Activated naive CD4-positive, alpha-beta T cell treated with anti-CD3 and anti-CD28 coated beads, Interleukin-2, amount 10 ng/mL, durations not matched to agents 7 days and 5 days (primary cell): Measurements from ENCODE around the gene LYST.

ENCODE experiments used
- CTCF ChIA-PET: fragments of 350-600 bp; sonication (Branson Sonifier 250); formaldehyde crosslinking; loops from one replicate; lab custom pipeline; 2021; ENCODE audit warnings: antibody characterized with exemption; lab: Charles Lee
- DNase-seq: peaks from one replicate; pipeline ENCODE4 v3.0.0-alpha.2; 2020
- H3K27ac Mint-ChIP-seq: one replicate; pipeline ENCODE4 v1.8.0; 2021; ENCODE audit warnings: mild to moderate bottlenecking, moderate library complexity, mixed read lengths
- H3K27me3 Mint-ChIP-seq: one replicate; pipeline ENCODE4 v1.8.0; 2021; ENCODE audit warnings: mild to moderate bottlenecking, mixed read lengths
- H3K36me3 Mint-ChIP-seq: one replicate; pipeline ENCODE4 v1.8.0; 2021; ENCODE audit warnings: mixed read lengths
- H3K4me1 Mint-ChIP-seq: one replicate; pipeline ENCODE4 v1.8.0; 2021; ENCODE audit warnings: mixed read lengths
- H3K4me3 Mint-ChIP-seq: one replicate; pipeline ENCODE4 v1.8.0; 2021; ENCODE audit warnings: mild to moderate bottlenecking, moderate library complexity, mixed read lengths
- H3K9me3 Mint-ChIP-seq: one replicate; pipeline ENCODE4 v1.8.0; 2021; ENCODE audit warnings: mixed read lengths

The LYST gene

DNA sequence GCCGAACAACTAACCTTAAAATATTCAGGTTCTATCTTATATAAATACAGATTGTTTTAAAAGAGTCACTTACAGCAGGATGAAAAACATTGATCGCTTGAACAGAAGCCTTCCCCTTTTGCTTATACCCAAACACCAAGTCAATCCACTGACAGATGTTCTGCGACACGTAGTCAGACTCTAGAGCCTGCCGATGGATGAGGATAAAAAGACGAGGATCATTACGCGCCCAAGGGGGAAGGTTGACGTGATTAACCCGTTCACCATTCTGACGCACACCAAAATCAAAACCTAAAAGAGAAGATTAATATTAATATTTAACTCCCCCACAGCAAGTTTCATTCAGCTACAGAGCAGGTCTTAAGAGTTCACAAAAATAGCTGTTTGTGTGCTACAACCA lies 157.7 kb downstream of the LYST start:
- H3K4me3 Mint-ChIP-seq, result no peak overlapping the region
- no peaks in the 10 kb centered on the region for H3K9me3 Mint-ChIP-seq
- no peaks in the 10 kb centered on the region for H3K27me3 Mint-ChIP-seq
- H3K27ac Mint-ChIP-seq, result no peak overlapping the region
- no peak for DNase-seq
- CTCF ChIA-PET, result interaction anchor here (0.6 kb wide), 1 partner anchor 16 kb away, joined by 3 read pairs; no protein-coding TSS in a partner anchor
- H3K4me1 Mint-ChIP-seq, result no peaks in the 10 kb centered on the region
- peaks cover 29% of the 10 kb centered on the region for H3K36me3 Mint-ChIP-seq

DNA sequence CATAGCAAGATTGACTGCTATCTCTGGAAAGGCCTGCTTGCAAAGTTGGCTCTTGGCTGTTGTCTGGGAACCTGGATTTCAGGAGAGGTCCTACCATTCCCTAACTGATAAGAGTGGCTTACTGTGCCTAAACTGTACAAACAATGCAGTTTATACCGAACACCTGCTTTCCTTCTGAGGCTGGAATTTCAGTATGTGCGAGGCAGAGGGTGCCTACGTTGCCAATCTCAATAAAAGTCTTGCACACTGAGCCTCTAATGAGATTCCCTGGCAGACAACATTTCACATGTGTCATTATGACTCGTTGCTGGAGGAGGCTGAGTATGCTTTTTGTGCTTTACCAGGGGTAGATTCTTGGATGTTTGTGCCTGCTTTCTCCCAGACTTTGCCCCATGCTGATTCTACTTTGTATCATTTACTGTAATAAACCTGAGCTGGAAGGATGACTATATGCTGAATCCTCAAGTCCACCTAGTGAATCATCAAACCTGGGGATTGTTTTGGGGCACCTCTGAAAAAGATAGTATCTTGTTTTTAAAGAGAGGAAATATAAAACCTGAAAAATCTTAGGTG lies 158.2 kb downstream of the LYST start:
- DNase-seq, result no peak
- Mint-ChIP-seq H3K4me3 (no peak overlapping the region), H3K27ac (no peak overlapping the region), H3K4me1 (no peaks in the 10 kb centered on the region), H3K36me3 (peaks cover 31% of the 10 kb centered on the region), H3K27me3 (no peaks in the 10 kb centered on the region), H3K9me3 (no peaks in the 10 kb centered on the region)
- CTCF ChIA-PET, result no interaction called here

DNA sequence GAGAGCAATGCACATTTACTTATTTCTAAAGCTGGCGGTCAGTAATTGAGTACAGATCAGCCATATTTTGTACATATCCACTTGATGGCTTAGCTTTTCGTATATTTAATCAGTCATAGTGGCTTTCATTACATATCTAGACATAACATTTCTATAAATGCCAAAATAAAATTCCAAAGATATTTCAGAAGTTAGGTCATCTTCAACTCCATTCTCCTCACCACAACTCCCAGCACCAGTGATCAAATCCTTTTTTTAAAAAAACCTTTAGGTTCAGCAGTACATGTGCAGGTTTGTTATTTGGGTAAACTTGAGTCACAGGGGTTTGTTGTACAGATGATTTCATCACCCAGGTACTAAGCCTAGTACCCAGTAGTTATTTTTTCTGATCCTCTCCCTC lies 163.2 kb downstream of the LYST start:
- no peaks in the 10 kb centered on the region for H3K27me3 Mint-ChIP-seq
- no peaks in the 10 kb centered on the region for H3K9me3 Mint-ChIP-seq
- no peak overlapping the region for H3K4me3 Mint-ChIP-seq
- DNase-seq, result no peak
- no peaks in the 10 kb centered on the region for H3K4me1 Mint-ChIP-seq
- peaks cover 48% of the 10 kb centered on the region for H3K36me3 Mint-ChIP-seq
- H3K27ac Mint-ChIP-seq, result no peak overlapping the region
- CTCF ChIA-PET, result no interaction called here

DNA sequence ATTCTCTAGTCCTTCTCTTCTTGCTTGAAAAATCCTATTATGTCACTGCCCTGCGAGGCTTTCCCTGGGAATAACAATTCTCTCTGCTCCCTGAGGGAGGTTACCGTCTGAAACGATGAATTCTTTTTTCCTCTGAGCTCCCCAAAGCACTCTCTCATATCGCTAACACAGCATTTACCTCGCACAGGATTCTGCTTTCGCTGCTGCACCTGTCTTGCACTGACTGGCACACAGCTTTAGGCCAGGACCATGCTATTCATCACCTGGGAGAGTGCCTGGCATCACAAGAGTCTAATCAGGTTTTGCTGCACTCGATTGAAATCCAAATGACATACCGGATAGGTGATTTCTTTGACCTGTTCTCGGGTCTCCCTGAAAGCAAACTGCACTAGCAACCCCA lies 164.3 kb downstream of the LYST start:
- CTCF ChIA-PET, result no interaction called here
- peaks cover 5% of the 10 kb centered on the region for H3K4me1 Mint-ChIP-seq
- no peaks in the 10 kb centered on the region for H3K27me3 Mint-ChIP-seq
- H3K27ac Mint-ChIP-seq, result no peak overlapping the region
- no peak overlapping the region for H3K4me3 Mint-ChIP-seq
- H3K36me3 Mint-ChIP-seq, result peaks cover 47% of the 10 kb centered on the region
- no peak for DNase-seq
- H3K9me3 Mint-ChIP-seq, result no peaks in the 10 kb centered on the region

DNA sequence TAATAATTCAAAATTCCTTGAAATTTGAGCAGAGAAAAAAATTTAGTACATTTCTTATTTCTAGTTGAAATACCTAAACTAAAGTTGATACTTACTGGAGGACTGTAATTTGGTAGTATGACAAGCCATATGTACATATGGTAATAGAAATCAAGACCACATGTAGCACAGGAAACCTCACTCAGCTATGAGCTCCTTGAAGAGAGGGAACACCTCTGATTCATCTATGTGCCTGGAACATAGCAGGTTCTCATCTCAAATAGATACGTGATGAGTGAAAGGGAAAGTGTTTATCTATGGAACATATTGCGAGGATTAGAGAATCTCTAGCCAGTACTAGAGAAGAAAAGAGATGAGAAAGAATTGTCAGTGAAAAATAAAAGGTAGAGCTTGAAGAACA lies 169.2 kb downstream of the LYST start:
- H3K27ac Mint-ChIP-seq, result no peak overlapping the region
- H3K4me3 Mint-ChIP-seq, result no peak overlapping the region
- peaks cover 51% of the 10 kb centered on the region for H3K36me3 Mint-ChIP-seq
- no peaks in the 10 kb centered on the region for H3K9me3 Mint-ChIP-seq
- no peaks in the 10 kb centered on the region for H3K27me3 Mint-ChIP-seq
- H3K4me1 Mint-ChIP-seq, result peaks cover 5% of the 10 kb centered on the region
- no peak for DNase-seq
- CTCF ChIA-PET, result interaction anchor here (1.3 kb wide), 1 partner anchor 40 kb away, joined by 3 read pairs; no protein-coding TSS in a partner anchor

DNA sequence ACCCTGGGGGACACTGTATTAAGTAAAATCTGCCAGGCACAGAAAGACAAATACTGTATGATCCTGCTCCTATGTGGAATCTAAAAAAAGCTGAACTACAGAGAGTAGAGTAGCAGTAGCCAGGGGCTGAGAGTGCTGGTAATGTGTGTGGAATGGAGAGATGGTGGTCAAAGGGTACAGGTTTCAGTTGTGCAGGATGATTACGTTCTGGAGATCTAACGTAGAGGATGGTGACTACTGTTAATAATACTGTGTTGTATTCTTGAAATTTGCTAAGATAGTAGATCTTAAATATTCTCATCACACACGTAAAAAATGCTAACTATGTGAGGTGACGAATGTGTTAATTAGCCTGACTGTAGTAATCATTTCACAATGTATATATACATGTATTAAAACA lies 177.3 kb downstream of the LYST start:
- no peaks in the 10 kb centered on the region for H3K4me1 Mint-ChIP-seq
- H3K27ac Mint-ChIP-seq, result no peak overlapping the region
- H3K27me3 Mint-ChIP-seq, result no peaks in the 10 kb centered on the region
- peaks cover 22% of the 10 kb centered on the region for H3K36me3 Mint-ChIP-seq
- H3K9me3 Mint-ChIP-seq, result no peaks in the 10 kb centered on the region
- no peak overlapping the region for H3K4me3 Mint-ChIP-seq
- no peak for DNase-seq
- CTCF ChIA-PET, result no interaction called here

DNA sequence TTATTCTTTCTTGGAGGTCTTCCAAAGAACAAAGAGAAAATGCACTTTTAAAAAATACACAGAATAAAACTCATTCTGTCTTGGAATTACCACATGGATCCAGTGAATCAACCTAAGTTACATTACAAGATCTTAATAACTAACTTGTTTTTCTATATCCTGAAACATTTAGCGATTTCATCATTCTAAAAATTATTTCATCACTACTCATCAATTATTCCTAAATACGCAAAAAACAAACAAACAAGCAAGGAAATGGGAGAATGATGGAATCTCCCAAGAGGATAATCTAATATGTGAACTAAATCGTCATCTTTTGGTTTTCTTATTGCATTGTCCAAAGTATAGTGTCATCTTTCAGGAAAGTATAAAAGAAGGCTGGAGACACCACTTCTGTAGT lies 178.6 kb downstream of the LYST start:
- DNase-seq, result no peak
- Mint-ChIP-seq H3K9me3 (no peaks in the 10 kb centered on the region), H3K4me3 (no peak overlapping the region), H3K27me3 (no peaks in the 10 kb centered on the region), H3K27ac (no peak overlapping the region), H3K36me3 (peaks cover 21% of the 10 kb centered on the region), H3K4me1 (no peaks in the 10 kb centered on the region)
- CTCF ChIA-PET, result no interaction called here

DNA sequence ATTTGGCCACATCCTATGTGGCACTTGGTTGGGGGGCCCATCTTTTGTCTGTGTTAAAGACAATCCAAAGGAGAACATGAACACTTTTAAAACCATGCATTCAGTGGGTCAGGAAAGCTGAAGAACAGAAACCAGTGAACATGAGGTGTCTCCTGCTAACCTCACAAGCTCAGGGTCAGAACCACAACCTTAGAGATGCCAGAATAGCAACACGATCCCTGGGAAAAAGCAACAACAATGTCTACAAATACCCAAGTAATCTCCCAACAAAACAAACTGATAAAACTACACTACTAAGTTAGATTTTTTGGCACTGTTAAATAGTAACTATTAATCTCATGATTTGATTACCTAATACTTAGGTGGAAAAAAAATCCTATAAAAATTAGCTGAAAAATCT lies 183.1 kb downstream of the LYST start:
- Mint-ChIP-seq H3K27ac (no peak overlapping the region), H3K27me3 (no peaks in the 10 kb centered on the region), H3K4me1 (no peaks in the 10 kb centered on the region), H3K36me3 (peaks cover 21% of the 10 kb centered on the region), H3K4me3 (no peak overlapping the region), H3K9me3 (no peaks in the 10 kb centered on the region)
- CTCF ChIA-PET, result interaction anchor here (1.3 kb wide), 1 partner anchor 288 kb away, joined by 3 read pairs; no protein-coding TSS in a partner anchor
- DNase-seq, result no peak

DNA sequence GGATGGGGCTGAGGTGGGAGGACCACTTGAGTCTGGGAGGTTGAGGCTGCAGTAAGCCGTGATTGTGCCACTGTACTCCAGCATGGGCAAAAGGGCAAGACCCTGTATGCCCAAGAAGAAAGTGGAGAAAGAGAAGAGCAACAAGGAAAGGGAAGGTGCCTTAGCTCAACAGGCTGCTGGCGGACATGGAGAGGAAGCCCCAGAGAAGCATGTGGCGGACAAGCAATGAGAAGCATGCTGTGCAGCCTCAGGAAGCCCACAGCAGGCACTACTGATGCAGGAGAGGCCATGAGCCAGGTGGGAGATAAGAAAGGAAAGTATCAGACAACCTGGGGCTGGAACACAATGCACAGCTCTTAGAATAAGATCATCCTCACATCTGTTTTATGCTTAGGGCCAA lies 184.5 kb downstream of the LYST start:
- Mint-ChIP-seq H3K4me3 (no peak overlapping the region), H3K4me1 (no peaks in the 10 kb centered on the region), H3K36me3 (peaks cover 21% of the 10 kb centered on the region), H3K9me3 (no peaks in the 10 kb centered on the region), H3K27me3 (no peaks in the 10 kb centered on the region), H3K27ac (no peak overlapping the region)
- CTCF ChIA-PET, result no interaction called here
- no peak for DNase-seq

DNA sequence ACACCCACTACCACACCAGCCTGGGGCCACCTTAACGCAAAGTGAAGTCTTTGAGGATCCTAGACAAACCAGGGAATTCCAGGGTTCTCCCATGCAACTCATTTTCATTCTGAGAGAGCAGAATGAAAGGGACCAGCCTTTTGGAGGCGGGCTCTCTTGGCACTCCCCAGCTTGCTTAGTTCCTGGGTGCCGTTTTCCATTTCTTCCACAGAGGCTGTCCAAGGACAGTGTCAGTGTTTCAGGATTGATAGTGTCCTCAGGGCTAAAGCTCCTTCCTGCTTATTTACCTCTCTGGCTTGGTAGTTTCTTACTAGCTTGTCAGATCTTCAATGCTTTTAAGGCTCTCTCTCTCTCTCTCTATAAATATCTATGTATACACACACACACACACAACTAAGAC lies 187.1 kb downstream of the LYST start:
- Mint-ChIP-seq H3K4me3 (no peak overlapping the region), H3K27ac (no peak overlapping the region), H3K27me3 (no peaks in the 10 kb centered on the region), H3K4me1 (peaks cover 7% of the 10 kb centered on the region), H3K36me3 (peaks cover 39% of the 10 kb centered on the region), H3K9me3 (peaks cover 15% of the 10 kb centered on the region)
- no peak for DNase-seq
- CTCF ChIA-PET, result no interaction called here

DNA sequence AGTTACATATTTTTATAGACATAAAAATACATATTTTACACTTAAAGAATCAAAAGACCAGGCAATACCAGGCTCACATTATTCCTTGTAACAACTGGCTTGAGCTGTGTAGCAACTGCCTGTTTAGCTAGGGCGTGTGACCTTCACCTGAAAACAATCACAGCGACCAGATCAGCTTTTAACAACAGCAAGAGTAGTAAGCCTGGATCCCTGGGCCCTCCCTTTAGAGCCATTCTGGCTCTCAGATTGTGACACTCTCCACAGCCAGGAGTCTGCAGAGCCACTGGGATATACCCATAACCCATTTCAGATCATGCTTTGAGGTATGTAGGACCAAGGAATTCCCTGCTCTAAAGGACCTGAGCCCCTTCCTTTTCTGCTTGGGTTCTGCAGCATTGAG lies 187.7 kb downstream of the LYST start:
- H3K9me3 Mint-ChIP-seq, result peaks cover 17% of the 10 kb centered on the region
- CTCF ChIA-PET, result no interaction called here
- no peaks in the 10 kb centered on the region for H3K27me3 Mint-ChIP-seq
- H3K27ac Mint-ChIP-seq, result no peak overlapping the region
- peaks cover 44% of the 10 kb centered on the region for H3K36me3 Mint-ChIP-seq
- no peak for DNase-seq
- no peak overlapping the region for H3K4me3 Mint-ChIP-seq
- H3K4me1 Mint-ChIP-seq, result peaks cover 7% of the 10 kb centered on the region

DNA sequence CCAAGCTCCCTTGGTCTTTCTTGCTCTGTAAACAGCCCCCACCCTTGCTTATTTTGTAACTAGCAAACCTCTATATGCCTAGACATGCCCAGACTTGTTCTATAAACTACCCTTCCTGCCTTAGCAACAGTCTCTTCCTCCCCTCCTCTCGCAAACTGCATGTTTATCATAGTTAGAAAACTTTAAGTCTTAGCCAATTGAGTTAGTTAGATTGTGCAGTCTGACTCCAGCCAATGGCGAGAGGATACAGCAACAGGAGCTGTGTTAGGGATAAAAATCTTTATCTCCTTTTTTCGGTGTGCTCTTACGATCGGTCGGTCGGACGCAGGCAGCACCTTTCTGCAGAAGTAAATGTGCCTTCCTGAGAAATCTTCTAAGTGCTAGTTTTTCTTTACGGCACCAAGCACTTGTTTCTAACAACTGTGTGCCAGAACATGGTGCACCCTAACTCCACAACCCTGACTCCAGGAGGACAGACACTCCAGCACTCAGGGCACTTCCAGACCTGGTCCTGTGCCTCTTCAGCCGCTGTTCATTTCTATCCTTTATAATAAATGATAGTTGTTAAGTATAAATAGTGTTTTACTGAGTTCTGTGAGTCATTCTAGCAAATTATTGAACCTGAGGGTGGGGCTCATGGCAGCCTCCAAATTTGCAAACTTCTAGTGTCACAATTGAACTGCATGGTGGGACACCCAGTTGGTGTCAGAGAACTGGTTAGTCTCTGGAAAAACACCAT lies 191.4 kb downstream of the LYST start:
- CTCF ChIA-PET, result interaction anchor here (0.7 kb wide), 1 partner anchor 109 kb away, joined by 3 read pairs; no protein-coding TSS in a partner anchor
- Mint-ChIP-seq H3K27me3 (no peaks in the 10 kb centered on the region), H3K4me1 (peaks cover 7% of the 10 kb centered on the region), H3K36me3 (peaks cover 66% of the 10 kb centered on the region), H3K9me3 (peaks cover 48% of the 10 kb centered on the region), H3K4me3 (no peak overlapping the region), H3K27ac (peak overlapping the region; percentile 78)
- DNase-seq, result no peak

DNA sequence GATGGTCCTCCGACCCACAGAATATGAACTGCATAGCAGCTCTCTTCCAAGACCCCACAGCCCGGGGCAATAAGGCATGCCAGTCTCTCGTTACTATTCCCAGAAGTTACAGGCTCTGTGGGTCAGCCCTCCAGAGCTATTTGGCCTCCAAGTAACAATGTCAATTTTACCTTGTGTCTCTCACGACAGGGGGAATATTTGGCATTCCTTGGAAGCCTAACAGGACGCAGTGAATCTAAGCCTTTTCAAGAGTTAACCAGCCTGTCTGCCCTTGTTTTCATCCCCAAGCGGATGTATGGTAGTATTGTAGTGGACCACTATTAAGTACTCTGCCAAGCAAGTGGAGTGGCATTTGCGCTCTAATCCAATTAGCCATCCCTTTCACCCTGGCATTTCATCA lies 192.7 kb downstream of the LYST start:
- peaks cover 76% of the 10 kb centered on the region for H3K36me3 Mint-ChIP-seq
- CTCF ChIA-PET, result interaction anchor here (0.6 kb wide), 1 partner anchor 51 kb away, joined by 3 read pairs; no protein-coding TSS in a partner anchor
- no peak overlapping the region for H3K27ac Mint-ChIP-seq
- H3K4me3 Mint-ChIP-seq, result no peak overlapping the region
- DNase-seq, result no peak
- H3K9me3 Mint-ChIP-seq, result peaks cover 55% of the 10 kb centered on the region
- H3K4me1 Mint-ChIP-seq, result peaks cover 7% of the 10 kb centered on the region
- no peaks in the 10 kb centered on the region for H3K27me3 Mint-ChIP-seq

DNA sequence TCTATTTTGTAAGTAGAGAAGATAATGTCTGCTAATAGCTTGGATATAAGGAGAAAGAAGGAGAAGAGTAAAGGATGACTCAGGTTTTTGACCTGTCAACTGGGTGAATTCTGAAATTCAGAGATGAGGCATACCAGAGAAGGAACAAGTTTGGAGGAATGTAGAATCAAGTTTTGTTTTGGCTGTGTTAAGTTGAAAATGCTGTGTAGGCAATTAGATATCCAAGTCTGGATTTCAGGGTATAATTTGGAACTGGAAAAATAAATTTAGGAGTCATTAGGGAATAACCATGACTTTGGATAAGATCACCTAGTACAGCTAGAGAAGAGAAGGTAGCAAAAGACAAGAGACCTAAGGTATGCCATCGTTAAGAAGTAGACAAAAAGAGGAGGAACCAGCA lies 194.7 kb downstream of the LYST start:
- peaks cover 55% of the 10 kb centered on the region for H3K9me3 Mint-ChIP-seq
- peaks cover 83% of the 10 kb centered on the region for H3K36me3 Mint-ChIP-seq
- no peak overlapping the region for H3K4me3 Mint-ChIP-seq
- CTCF ChIA-PET, result no interaction called here
- peaks cover 7% of the 10 kb centered on the region for H3K4me1 Mint-ChIP-seq
- H3K27ac Mint-ChIP-seq, result no peak overlapping the region
- DNase-seq, result no peak
- no peaks in the 10 kb centered on the region for H3K27me3 Mint-ChIP-seq

DNA sequence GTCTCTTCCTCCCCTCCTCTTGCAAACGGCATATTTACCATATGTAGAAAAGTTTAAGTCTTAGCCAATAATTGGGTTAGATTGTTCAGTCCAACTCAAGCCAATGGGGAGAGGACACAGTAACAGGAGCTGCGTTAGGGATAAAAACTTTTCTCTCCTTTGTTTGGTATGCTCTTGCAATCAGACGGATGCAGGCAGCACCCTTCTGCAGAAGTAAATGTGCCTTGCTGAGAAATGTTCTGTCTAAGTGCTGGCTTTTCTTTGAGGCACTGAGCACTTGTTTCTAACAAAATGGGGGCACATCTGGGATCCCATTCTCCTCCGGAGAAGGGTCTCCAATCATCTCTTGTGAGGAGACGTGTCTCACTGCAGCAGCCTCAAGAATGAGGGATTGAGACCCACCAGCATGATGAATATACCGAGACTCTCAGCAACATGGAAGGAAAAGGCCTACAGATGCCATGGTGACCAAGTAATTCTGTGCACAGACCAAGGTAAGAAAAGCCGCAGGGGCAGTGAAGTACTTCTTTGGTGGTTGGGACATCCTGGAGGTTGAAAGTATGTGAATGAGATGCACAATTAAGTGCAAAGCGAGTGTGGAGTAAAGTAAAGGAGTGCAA lies 196.4 kb downstream of the LYST start:
- CTCF ChIA-PET, result no interaction called here
- peaks cover 66% of the 10 kb centered on the region for H3K36me3 Mint-ChIP-seq
- H3K4me3 Mint-ChIP-seq, result no peak overlapping the region
- H3K4me1 Mint-ChIP-seq, result peaks cover 6% of the 10 kb centered on the region
- no peak for DNase-seq
- no peaks in the 10 kb centered on the region for H3K27me3 Mint-ChIP-seq
- H3K9me3 Mint-ChIP-seq, result peaks cover 47% of the 10 kb centered on the region
- no peak overlapping the region for H3K27ac Mint-ChIP-seq
